Measurements from ENCODE around the gene CAPN1. TPM values are rescaled to one million over a fixed set of nuclear protein-coding genes. Genes with fewer than 3 reads are reported as not detected.

Gene CAPN1
- polyA plus RNA-seq, 1 donor from 2014 or later, result 102 TPM

DNA sequence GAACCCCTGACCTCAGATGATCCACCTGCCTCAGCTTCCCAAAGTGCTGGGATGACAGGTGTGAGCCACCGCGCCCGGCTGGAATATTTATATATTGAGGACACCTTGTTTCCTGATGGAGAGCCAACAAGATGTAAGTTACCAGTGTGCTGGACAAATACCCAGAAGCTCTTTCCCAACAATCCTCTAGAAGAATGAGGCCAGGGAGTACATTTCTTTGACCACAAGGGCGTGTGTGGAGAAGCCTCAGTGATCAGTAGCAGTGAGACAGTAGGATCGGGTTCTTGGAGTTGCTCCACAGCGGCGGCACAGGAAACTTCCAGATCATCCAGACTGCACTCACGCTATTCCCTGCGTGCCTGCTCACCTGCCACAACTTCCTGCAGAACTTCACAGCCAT is 69.7 kb downstream of the CAPN1 start:
- no peaks in the 10 kb centered on the region for H3K79me2 ChIP-seq (replicated peaks; ENCODE audit: insufficient read depth, low read length)
- no peaks in the 10 kb centered on the region for H3K27me3 ChIP-seq (ENCODE audit: insufficient read depth, low read depth, low read length)
- H2AFZ ChIP-seq (ENCODE audit: low read depth, low read length), result no peak overlapping the region
- H3K4me3 ChIP-seq (ENCODE audit: low read length), result no peak overlapping the region
- H3K9me2 ChIP-seq (ENCODE audit: insufficient read depth, low read length), result no peaks in the 10 kb centered on the region
- no peaks in the 10 kb centered on the region for H4K20me1 ChIP-seq (ENCODE audit: insufficient read depth)
- no peak overlapping the region for H3K4me2 ChIP-seq (ENCODE audit: low read length)
- TF ChIP-seq POLR2AphosphoS5 (IDR thresholded peaks at IDR 0.05), result no peak
- TF ChIP-seq RAD21 (conservative IDR thresholded peaks at IDR 0.05), result no peak
- TF ChIP-seq MXI1 (conservative IDR thresholded peaks at IDR 0.05; ENCODE audit: poor library complexity, severe bottlenecking), result no peak
- TF ChIP-seq EP300 (conservative IDR thresholded peaks at IDR 0.05; ENCODE audit: poor library complexity, severe bottlenecking), result no peak
- TF ChIP-seq, protein P1, sequence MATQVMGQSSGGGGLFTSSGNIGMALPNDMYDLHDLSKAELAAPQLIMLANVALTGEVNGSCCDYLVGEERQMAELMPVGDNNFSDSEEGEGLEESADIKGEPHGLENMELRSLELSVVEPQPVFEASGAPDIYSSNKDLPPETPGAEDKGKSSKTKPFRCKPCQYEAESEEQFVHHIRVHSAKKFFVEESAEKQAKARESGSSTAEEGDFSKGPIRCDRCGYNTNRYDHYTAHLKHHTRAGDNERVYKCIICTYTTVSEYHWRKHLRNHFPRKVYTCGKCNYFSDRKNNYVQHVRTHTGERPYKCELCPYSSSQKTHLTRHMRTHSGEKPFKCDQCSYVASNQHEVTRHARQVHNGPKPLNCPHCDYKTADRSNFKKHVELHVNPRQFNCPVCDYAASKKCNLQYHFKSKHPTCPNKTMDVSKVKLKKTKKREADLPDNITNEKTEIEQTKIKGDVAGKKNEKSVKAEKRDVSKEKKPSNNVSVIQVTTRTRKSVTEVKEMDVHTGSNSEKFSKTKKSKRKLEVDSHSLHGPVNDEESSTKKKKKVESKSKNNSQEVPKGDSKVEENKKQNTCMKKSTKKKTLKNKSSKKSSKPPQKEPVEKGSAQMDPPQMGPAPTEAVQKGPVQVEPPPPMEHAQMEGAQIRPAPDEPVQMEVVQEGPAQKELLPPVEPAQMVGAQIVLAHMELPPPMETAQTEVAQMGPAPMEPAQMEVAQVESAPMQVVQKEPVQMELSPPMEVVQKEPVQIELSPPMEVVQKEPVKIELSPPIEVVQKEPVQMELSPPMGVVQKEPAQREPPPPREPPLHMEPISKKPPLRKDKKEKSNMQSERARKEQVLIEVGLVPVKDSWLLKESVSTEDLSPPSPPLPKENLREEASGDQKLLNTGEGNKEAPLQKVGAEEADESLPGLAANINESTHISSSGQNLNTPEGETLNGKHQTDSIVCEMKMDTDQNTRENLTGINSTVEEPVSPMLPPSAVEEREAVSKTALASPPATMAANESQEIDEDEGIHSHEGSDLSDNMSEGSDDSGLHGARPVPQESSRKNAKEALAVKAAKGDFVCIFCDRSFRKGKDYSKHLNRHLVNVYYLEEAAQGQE (IDR thresholded peaks at IDR 0.05; ENCODE audit: borderline replicate concordance), result no peak
- TF ChIP-seq SMC3 (conservative IDR thresholded peaks at IDR 0.05; ENCODE audit: poor library complexity), result no peak
- no peak for TF ChIP-seq EZH2 (IDR thresholded peaks at IDR 0.05; ENCODE audit: borderline replicate concordance, insufficient read depth, low read length, poor library complexity, severe bottlenecking)
- TF ChIP-seq, protein P2, sequence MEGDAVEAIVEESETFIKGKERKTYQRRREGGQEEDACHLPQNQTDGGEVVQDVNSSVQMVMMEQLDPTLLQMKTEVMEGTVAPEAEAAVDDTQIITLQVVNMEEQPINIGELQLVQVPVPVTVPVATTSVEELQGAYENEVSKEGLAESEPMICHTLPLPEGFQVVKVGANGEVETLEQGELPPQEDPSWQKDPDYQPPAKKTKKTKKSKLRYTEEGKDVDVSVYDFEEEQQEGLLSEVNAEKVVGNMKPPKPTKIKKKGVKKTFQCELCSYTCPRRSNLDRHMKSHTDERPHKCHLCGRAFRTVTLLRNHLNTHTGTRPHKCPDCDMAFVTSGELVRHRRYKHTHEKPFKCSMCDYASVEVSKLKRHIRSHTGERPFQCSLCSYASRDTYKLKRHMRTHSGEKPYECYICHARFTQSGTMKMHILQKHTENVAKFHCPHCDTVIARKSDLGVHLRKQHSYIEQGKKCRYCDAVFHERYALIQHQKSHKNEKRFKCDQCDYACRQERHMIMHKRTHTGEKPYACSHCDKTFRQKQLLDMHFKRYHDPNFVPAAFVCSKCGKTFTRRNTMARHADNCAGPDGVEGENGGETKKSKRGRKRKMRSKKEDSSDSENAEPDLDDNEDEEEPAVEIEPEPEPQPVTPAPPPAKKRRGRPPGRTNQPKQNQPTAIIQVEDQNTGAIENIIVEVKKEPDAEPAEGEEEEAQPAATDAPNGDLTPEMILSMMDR (IDR thresholded peaks at IDR 0.05; ENCODE audit: poor library complexity, severe bottlenecking), result no peak
- no peak for TF ChIP-seq TAF1 (IDR thresholded peaks at IDR 0.05; ENCODE audit: low read depth)
- H3K9me3 ChIP-seq (ENCODE audit: low read length), result no peaks in the 10 kb centered on the region
- H3F3A ChIP-seq (ENCODE audit: insufficient read depth, low read length, poor library complexity, severe bottlenecking), result no peaks in the 10 kb centered on the region
- no peaks in the 10 kb centered on the region for H3K36me3 ChIP-seq (ENCODE audit: insufficient read depth, low read length)
- no peak overlapping the region for H3K27ac ChIP-seq (ENCODE audit: low read length)
- H3K9ac ChIP-seq (ENCODE audit: low read length), result no peak overlapping the region

DNA sequence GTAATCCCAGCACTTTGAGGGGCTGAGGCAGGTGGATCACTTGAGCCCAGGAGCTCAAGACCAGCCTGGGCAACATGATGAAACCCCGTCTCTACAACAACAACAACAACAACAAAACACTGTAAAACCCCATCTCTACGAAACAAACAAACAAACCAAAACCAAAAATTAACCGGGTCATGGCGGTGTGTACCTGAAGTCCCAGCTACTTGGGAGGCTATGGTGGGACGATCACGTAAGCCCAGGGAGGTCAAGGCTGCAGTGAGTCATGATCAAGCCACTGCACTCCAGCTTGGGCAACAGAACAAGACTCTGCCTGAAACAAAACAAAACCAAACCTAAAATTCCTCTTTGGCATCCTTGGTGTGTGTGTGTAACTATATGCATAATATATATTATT is 73.0 kb downstream of the CAPN1 start:
- H3K79me2 ChIP-seq (replicated peaks; ENCODE audit: insufficient read depth, low read length), result no peaks in the 10 kb centered on the region
- H3K36me3 ChIP-seq (ENCODE audit: insufficient read depth, low read length), result no peaks in the 10 kb centered on the region
- no peaks in the 10 kb centered on the region for H3F3A ChIP-seq (ENCODE audit: insufficient read depth, low read length, poor library complexity, severe bottlenecking)
- H3K27ac ChIP-seq (ENCODE audit: low read length), result no peak overlapping the region
- H4K20me1 ChIP-seq (ENCODE audit: insufficient read depth), result no peaks in the 10 kb centered on the region
- no peaks in the 10 kb centered on the region for H3K27me3 ChIP-seq (ENCODE audit: insufficient read depth, low read depth, low read length)
- no peak overlapping the region for H3K9ac ChIP-seq (ENCODE audit: low read length)
- H3K4me3 ChIP-seq (ENCODE audit: low read length), result no peak overlapping the region
- H3K4me2 ChIP-seq (ENCODE audit: low read length), result no peak overlapping the region
- TF ChIP-seq, protein P1 (IDR thresholded peaks at IDR 0.05; ENCODE audit: borderline replicate concordance), result no peak
- TF ChIP-seq POLR2AphosphoS5 (IDR thresholded peaks at IDR 0.05), result no peak
- no peak for TF ChIP-seq MXI1 (conservative IDR thresholded peaks at IDR 0.05; ENCODE audit: poor library complexity, severe bottlenecking)
- TF ChIP-seq EZH2 (IDR thresholded peaks at IDR 0.05; ENCODE audit: borderline replicate concordance, insufficient read depth, low read length, poor library complexity, severe bottlenecking), result no peak
- no peak for TF ChIP-seq EP300 (conservative IDR thresholded peaks at IDR 0.05; ENCODE audit: poor library complexity, severe bottlenecking)
- TF ChIP-seq RAD21 (conservative IDR thresholded peaks at IDR 0.05), result no peak
- TF ChIP-seq TAF1 (IDR thresholded peaks at IDR 0.05; ENCODE audit: low read depth), result no peak
- TF ChIP-seq SMC3 (conservative IDR thresholded peaks at IDR 0.05; ENCODE audit: poor library complexity), result no peak
- TF ChIP-seq, protein P2 (IDR thresholded peaks at IDR 0.05; ENCODE audit: poor library complexity, severe bottlenecking), result no peak
- H3K9me2 ChIP-seq (ENCODE audit: insufficient read depth, low read length), result no peaks in the 10 kb centered on the region
- H3K9me3 ChIP-seq (ENCODE audit: low read length), result no peaks in the 10 kb centered on the region
- no peak overlapping the region for H2AFZ ChIP-seq (ENCODE audit: low read depth, low read length)
